ENCODE data around the gene GOLGA3.
"Not testable (repeated sequence)": the region's sequence is repeated elsewhere in the genome, so short reads cannot be mapped to it uniquely, and the experiment has no call there.

The GOLGA3 gene

DNA sequence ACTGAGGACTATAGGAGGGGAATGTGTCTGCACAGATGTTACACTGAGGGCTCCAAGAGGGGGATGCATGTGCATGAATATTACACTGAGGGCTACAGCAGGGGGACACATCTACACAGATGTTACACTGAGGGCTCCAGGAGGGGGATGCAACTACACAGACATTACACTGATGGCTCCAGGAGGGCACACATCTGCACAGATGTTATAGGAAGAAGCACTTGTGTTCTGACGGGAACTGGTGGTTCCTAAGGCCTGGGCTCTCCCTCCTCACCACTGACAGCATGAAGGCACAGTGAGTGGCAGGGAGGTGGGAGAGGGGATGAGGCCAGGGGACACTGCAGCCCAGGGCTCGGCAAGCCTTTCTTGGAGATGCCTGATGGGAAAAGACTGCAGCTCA is 36.7 kb downstream of the GOLGA3 start:
- peaks cover 14% of the 10 kb centered on the region for H3K9me3 ChIP-seq (ENCODE audit: low read length)
- H3K27me3 ChIP-seq (ENCODE audit: insufficient read depth, low read length); H3K4me1 ChIP-seq (ENCODE audit: insufficient read depth, low read length); H2AFZ ChIP-seq (ENCODE audit: low read depth, low read length); H3K4me3 ChIP-seq (ENCODE audit: low read length): not testable (repeated sequence)
- H3K36me3 ChIP-seq (ENCODE audit: insufficient read depth, low read length), result peaks cover 63% of the 10 kb centered on the region

GRCh38 chr12:132789099-132789471 is 39.6 kb downstream of the GOLGA3 start:
- H2AFZ ChIP-seq (ENCODE audit: low read depth, low read length), result no peak overlapping the region
- H3K4me3 ChIP-seq (ENCODE audit: low read length), result no peak overlapping the region
- peaks cover 12% of the 10 kb centered on the region for H3K9me3 ChIP-seq (ENCODE audit: low read length)
- peaks cover 61% of the 10 kb centered on the region for H3K36me3 ChIP-seq (ENCODE audit: insufficient read depth, low read length)
- no peaks in the 10 kb centered on the region for H3K27me3 ChIP-seq (ENCODE audit: insufficient read depth, low read length)
- no peaks in the 10 kb centered on the region for H3K4me1 ChIP-seq (ENCODE audit: insufficient read depth, low read length)

- H3K27me3 ChIP-seq (ENCODE audit: insufficient read depth, low read length), result no peaks in the 10 kb centered on the region
- no peak overlapping the region for H2AFZ ChIP-seq (ENCODE audit: low read depth, low read length)
- H3K9me3 ChIP-seq (ENCODE audit: low read length), result peaks cover 7% of the 10 kb centered on the region
- peaks cover 60% of the 10 kb centered on the region for H3K36me3 ChIP-seq (ENCODE audit: insufficient read depth, low read length)
- H3K4me1 ChIP-seq (ENCODE audit: insufficient read depth, low read length), result no peaks in the 10 kb centered on the region
- H3K4me3 ChIP-seq (ENCODE audit: low read length), result no peak overlapping the region
Observed at GRCh38 chr12:132788375-132789098, 40.1 kb downstream of the GOLGA3 start.

- Histone ChIP-seq H3K36me3 (ENCODE audit: insufficient read depth, low read length) (peaks cover 64% of the 10 kb centered on the region), H2AFZ (ENCODE audit: low read depth, low read length) (no peak overlapping the region), H3K4me1 (ENCODE audit: insufficient read depth, low read length) (no peaks in the 10 kb centered on the region), H3K9me3 (ENCODE audit: low read length) (peaks cover 7% of the 10 kb centered on the region), H3K4me3 (ENCODE audit: low read length) (no peak overlapping the region), H3K27me3 (ENCODE audit: insufficient read depth, low read length) (no peaks in the 10 kb centered on the region)
Observed at GRCh38 chr12:132787877-132788276, 40.8 kb downstream of the GOLGA3 start.

DNA sequence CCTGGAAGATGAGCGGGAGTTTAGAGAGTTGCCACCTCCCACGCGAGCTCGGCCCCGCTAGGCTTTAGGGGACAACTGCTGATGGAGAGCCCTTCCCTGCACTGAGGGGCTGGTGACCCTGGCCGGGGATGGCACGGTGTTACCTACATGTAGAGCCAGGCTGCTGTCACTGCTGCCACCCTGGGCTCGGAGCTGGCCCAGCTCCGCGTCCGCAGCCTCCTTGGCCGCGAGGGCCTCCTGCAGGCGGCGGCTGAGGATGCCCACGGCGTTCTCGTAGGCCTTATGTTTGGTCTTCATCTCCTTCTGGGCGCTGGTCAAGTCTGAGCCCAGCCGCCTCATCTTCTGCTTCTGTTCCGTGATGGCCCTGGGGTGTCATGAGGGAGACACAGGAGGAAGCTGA is 42.5 kb downstream of the GOLGA3 start:
- H2AFZ ChIP-seq (ENCODE audit: low read depth, low read length), result no peak overlapping the region
- no peaks in the 10 kb centered on the region for H3K4me1 ChIP-seq (ENCODE audit: insufficient read depth, low read length)
- peaks cover 70% of the 10 kb centered on the region for H3K36me3 ChIP-seq (ENCODE audit: insufficient read depth, low read length)
- H3K27me3 ChIP-seq (ENCODE audit: insufficient read depth, low read length), result no peaks in the 10 kb centered on the region
- H3K9me3 ChIP-seq (ENCODE audit: low read length), result peaks cover under 1% of the 10 kb centered on the region
- H3K4me3 ChIP-seq (ENCODE audit: low read length), result no peak overlapping the region

DNA sequence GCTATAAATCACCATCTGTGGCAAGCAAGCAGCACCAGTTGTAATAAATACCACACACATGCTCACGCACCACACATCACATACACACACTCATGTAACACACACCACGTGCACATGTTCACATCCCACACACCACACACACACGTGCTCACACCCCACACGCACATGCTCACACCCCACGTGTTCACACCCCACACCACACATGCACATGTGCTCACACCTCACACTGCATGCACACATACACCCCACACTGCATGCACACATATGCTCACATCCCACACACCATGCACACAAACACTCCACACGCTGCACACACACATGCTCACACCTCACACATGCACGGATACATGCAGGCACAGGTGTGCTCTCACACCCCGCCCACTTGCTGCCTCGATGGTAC is 44.1 kb downstream of the GOLGA3 start:
- peaks cover 78% of the 10 kb centered on the region for H3K36me3 ChIP-seq (ENCODE audit: insufficient read depth, low read length)
- no peak overlapping the region for H3K4me3 ChIP-seq (ENCODE audit: low read length)

DNA sequence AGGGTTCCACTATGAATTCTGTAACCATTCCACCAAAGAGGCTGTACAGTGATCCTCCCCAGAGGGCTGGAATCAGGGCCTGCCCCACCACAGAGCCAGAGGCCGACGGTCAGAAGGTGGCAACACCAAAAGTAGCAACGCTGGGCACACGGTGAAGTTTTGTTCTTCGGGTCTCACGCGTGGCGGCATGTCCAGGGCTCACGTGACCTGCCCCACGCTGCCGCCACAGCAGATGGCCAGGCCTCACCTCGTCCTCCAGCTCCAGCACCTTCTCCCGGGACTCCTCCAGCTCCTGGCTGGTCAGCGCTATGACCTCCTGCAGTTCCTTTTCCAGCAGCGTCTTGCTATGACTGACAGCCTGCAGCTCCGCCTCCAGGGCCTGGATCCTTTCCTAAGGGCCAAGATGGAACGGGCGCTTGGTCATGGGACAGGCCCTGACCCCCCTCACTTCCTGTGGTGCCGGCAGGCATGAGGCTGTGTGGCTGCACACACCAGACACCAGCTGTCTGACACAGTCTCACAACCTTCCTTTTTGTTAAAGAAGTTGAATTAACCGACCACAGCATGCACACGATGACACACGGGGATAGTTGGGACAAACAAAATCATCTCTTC is 44.6 kb downstream of the GOLGA3 start:
- H3K9me3 ChIP-seq (ENCODE audit: low read length), result no peaks in the 10 kb centered on the region
- no peak overlapping the region for H2AFZ ChIP-seq (ENCODE audit: low read depth, low read length)
- H3K27me3 ChIP-seq (ENCODE audit: insufficient read depth, low read length), result no peaks in the 10 kb centered on the region
- peaks cover 76% of the 10 kb centered on the region for H3K36me3 ChIP-seq (ENCODE audit: insufficient read depth, low read length)
- H3K4me1 ChIP-seq (ENCODE audit: insufficient read depth, low read length), result no peaks in the 10 kb centered on the region
- no peak overlapping the region for H3K4me3 ChIP-seq (ENCODE audit: low read length)

More for the DNA sequence above, 44.1 kb downstream of the GOLGA3 start:
- no peaks in the 10 kb centered on the region for H3K9me3 ChIP-seq (ENCODE audit: low read length)
- no peaks in the 10 kb centered on the region for H3K4me1 ChIP-seq (ENCODE audit: insufficient read depth, low read length)
- H2AFZ ChIP-seq (ENCODE audit: low read depth, low read length), result no peak overlapping the region
- H3K27me3 ChIP-seq (ENCODE audit: insufficient read depth, low read length), result no peaks in the 10 kb centered on the region

DNA sequence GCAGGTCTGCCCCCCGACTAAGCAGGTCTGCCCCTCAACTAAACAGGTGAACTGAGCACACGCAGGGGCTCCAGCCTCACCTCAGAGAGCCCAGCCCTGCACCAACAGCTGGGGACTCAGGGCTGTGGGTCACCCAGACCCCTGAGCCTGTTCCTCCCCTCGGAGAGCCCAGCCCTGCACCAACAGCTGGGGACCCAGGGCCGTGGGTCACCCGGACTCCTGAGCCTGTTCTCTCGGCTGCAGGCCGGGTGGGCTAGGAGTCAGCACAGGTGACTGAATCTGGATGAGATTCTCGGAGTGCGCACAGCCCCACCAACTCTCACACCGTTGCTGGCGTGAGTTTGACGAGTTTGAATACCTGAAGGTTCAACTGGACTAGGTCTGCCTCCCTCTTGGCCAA is 46.7 kb downstream of the GOLGA3 start:
- no peak overlapping the region for H3K4me3 ChIP-seq (ENCODE audit: low read length)
- H3K36me3 ChIP-seq (ENCODE audit: insufficient read depth, low read length), result peaks cover 75% of the 10 kb centered on the region
- H3K27me3 ChIP-seq (ENCODE audit: insufficient read depth, low read length), result no peaks in the 10 kb centered on the region
- no peak overlapping the region for H2AFZ ChIP-seq (ENCODE audit: low read depth, low read length)
- H3K4me1 ChIP-seq (ENCODE audit: insufficient read depth, low read length), result no peaks in the 10 kb centered on the region
- no peaks in the 10 kb centered on the region for H3K9me3 ChIP-seq (ENCODE audit: low read length)

DNA sequence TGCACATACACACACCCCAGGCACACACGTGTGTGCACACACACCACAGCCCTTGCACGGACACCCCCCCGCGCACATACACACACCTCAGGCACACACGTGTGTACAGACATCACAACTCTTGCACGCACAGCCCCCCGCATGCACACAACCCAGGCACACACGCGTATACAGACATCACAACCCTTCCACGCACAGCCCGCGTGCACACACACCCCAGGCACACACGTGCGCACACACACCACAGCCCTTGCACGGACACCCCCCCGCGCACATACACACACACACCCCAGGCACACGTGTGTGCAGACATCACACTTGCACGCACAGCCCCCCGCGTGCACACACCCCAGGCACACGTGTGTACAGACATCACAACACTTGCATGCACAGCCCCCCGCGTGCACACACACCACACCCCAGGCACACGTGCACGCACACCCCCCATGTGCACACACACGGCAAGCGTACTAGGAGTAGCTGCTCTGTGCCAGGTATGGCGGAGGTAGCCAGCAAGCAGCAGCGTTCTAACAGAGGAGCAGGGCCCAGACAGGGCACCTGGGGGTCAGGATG is 48.8 kb downstream of the GOLGA3 start:
- H2AFZ ChIP-seq (ENCODE audit: low read depth, low read length), result no peak overlapping the region
- peaks cover 79% of the 10 kb centered on the region for H3K36me3 ChIP-seq (ENCODE audit: insufficient read depth, low read length)
- H3K27me3 ChIP-seq (ENCODE audit: insufficient read depth, low read length), result no peaks in the 10 kb centered on the region
- no peak overlapping the region for H3K4me3 ChIP-seq (ENCODE audit: low read length)
- no peaks in the 10 kb centered on the region for H3K9me3 ChIP-seq (ENCODE audit: low read length)
- H3K4me1 ChIP-seq (ENCODE audit: insufficient read depth, low read length), result no peaks in the 10 kb centered on the region

GRCh38 chr12:132777614-132778013 is 51.1 kb downstream of the GOLGA3 start:
- H3K36me3 ChIP-seq (ENCODE audit: insufficient read depth, low read length), result peaks cover 84% of the 10 kb centered on the region

GRCh38 chr12:132776816-132777568 is 51.7 kb downstream of the GOLGA3 start:
- peaks cover 81% of the 10 kb centered on the region for H3K36me3 ChIP-seq (ENCODE audit: insufficient read depth, low read length)
- H3K4me3 ChIP-seq (ENCODE audit: low read length), result no peak overlapping the region
- H3K4me1 ChIP-seq (ENCODE audit: insufficient read depth, low read length), result no peaks in the 10 kb centered on the region
- H2AFZ ChIP-seq (ENCODE audit: low read depth, low read length), result no peak overlapping the region
- no peaks in the 10 kb centered on the region for H3K27me3 ChIP-seq (ENCODE audit: insufficient read depth, low read length)
- no peaks in the 10 kb centered on the region for H3K9me3 ChIP-seq (ENCODE audit: low read length)

More at GRCh38 chr12:132777614-132778013, 51.1 kb downstream of the GOLGA3 start:
- H3K4me3 ChIP-seq (ENCODE audit: low read length), result no peak overlapping the region
- no peaks in the 10 kb centered on the region for H3K4me1 ChIP-seq (ENCODE audit: insufficient read depth, low read length)
- no peaks in the 10 kb centered on the region for H3K9me3 ChIP-seq (ENCODE audit: low read length)
- no peak overlapping the region for H2AFZ ChIP-seq (ENCODE audit: low read depth, low read length)
- no peaks in the 10 kb centered on the region for H3K27me3 ChIP-seq (ENCODE audit: insufficient read depth, low read length)

DNA sequence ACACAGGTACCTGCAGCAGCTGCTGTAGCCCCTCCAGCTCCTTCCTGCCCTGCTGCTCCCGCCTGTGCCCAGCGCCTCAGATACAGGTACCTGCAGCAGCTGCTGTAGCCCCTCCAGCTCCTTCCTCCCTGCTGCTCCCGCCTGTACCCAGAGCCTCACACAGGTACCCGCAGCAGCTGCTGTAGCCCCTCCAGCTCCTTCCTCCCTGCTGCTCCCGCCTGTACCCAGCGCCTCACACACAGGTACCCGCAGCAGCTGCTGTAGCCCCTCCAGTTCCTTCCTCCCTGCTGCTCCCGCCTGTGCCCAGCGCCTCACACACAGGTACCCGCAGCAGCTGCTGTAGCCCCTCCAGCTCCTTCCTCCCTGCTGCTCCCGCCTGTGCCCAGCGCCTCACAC is 52.4 kb downstream of the GOLGA3 start:
- not testable (repeated sequence) for H3K4me3 ChIP-seq (ENCODE audit: low read length); H3K27me3 ChIP-seq (ENCODE audit: insufficient read depth, low read length); H2AFZ ChIP-seq (ENCODE audit: low read depth, low read length); H3K9me3 ChIP-seq (ENCODE audit: low read length); H3K4me1 ChIP-seq (ENCODE audit: insufficient read depth, low read length)
- peaks cover 81% of the 10 kb centered on the region for H3K36me3 ChIP-seq (ENCODE audit: insufficient read depth, low read length)
